Endothelial cell of umbilical vein (primary cell): ENCODE results near the gene GUK1. TPM values are rescaled to one million over a fixed set of nuclear protein-coding genes. Genes with fewer than 3 reads are reported as not detected.
A peak's percentile ranks its signal among the peaks of the same experiment; 100 is the strongest.

Experiments used
- BruUV-seq: library from RNA; stranded (reverse); fragments of 400-500 nt; replicated peaks from 2 replicates; lab custom pipeline; 2021; lab: Mats Ljungman, UMichigan
- CTCF ChIA-PET: fragments of 300-600, 350-600 bp; sonication (Branson Sonifier 250); formaldehyde crosslinking; loops from one replicate; lab custom pipeline; 2021; ENCODE audit warnings: antibody characterized with exemption, inconsistent platforms; lab: Charles Lee
- POLR2A ChIA-PET: fragments of 300-600, 350-600 bp; sonication (Branson Sonifier 250); formaldehyde crosslinking; loops from one replicate; lab custom pipeline; 2021; ENCODE audit warnings: antibody characterized with exemption, inconsistent platforms; lab: Charles Lee
- DNase-seq: peaks from one replicate; pipeline ENCODE4 v3.0.0-alpha.2; 2011; ENCODE audit warnings: low read depth, low spot score
- FAIRE-seq: peaks from 2 replicates; lab custom pipeline; 2011; peaks lifted over from hg19 to GRCh38; lab: Jason Lieb, UNC
- H2AFZ ChIP-seq: 2 replicates; pipeline ENCODE4 v1.6.0; 2012; ENCODE audit warnings: low read depth, low read length, control low read depth, inconsistent platforms
- H3K27ac ChIP-seq: 2 replicates; pipeline ENCODE4 v1.5.1; 2011; ENCODE audit warnings: low read depth, mild to moderate bottlenecking, control low read depth, low read length, moderate library complexity; ENCODE audit not compliant: insufficient read depth
- H3K27me3 ChIP-seq, 2 experiments: 2 replicates each; pipeline versions ENCODE4 v1.6.0 to v1.6.1; 2011; ENCODE audit warnings: low read length in 2 of 2, mixed read lengths in 1 of 2; ENCODE audit not compliant: control insufficient read depth in 2 of 2, insufficient read depth in 2 of 2
- H3K36me3 ChIP-seq, 2 experiments: 2 replicates in 1 of 2; 3 replicates in 1 of 2; pipeline ENCODE4 v1.5.1; 2011; ENCODE audit warnings: low read length in 2 of 2, mild to moderate bottlenecking in 1 of 2, moderate library complexity in 1 of 2; ENCODE audit not compliant: control insufficient read depth in 2 of 2, insufficient read depth in 2 of 2; ENCODE audit errors: extremely low read depth in 1 of 2
- H3K4me1 ChIP-seq: 3 replicates; pipeline ENCODE4 v1.5.1; 2011; ENCODE audit warnings: mild to moderate bottlenecking, low read length; ENCODE audit not compliant: control insufficient read depth, insufficient read depth; ENCODE audit errors: extremely low read depth
- H3K4me2 ChIP-seq: 2 replicates; pipeline ENCODE4 v1.6.1; 2011; ENCODE audit warnings: low read length, control low read depth, mixed read lengths; ENCODE audit not compliant: insufficient read depth
- H3K4me3 ChIP-seq, 3 experiments: fragments of 200-600 bp in 1 of 3; sonication (generic), shearing (Covaris generic) in 1 of 3; replicated peaks in 1 of 3; 2 replicates each; pipeline ENCODE4 v1.5.1; 2011 to 2016; ENCODE audit warnings: control low read depth in 3 of 3, low read length in 3 of 3, mild to moderate bottlenecking in 2 of 3, inconsistent platforms in 1 of 3, low read depth in 1 of 3, moderate library complexity in 1 of 3; ENCODE audit not compliant: insufficient read depth in 1 of 3
- H3K79me2 ChIP-seq: 2 replicates; pipeline ENCODE4 v1.6.0; 2012; ENCODE audit warnings: low read length, inconsistent platforms; ENCODE audit not compliant: control insufficient read depth, insufficient read depth
- H3K9ac ChIP-seq: replicated peaks from 2 replicates; pipeline ENCODE3; 2011; ENCODE audit warnings: low read length, control low read depth; ENCODE audit not compliant: insufficient read depth; ENCODE audit errors: extremely low read depth
- H3K9me1 ChIP-seq: replicated peaks from 3 replicates; pipeline ENCODE4 v1.6.0; 2011; ENCODE audit warnings: mild to moderate bottlenecking, low read length; ENCODE audit not compliant: control insufficient read depth, insufficient read depth; ENCODE audit errors: extremely low read depth
- H3K9me3 ChIP-seq: replicated peaks from 2 replicates; pipeline ENCODE4 v1.5.1; 2012; ENCODE audit warnings: low read length, inconsistent platforms; ENCODE audit not compliant: control insufficient read depth, insufficient read depth
- H4K20me1 ChIP-seq: replicated peaks from 2 replicates; pipeline ENCODE3; 2011; ENCODE audit warnings: mild to moderate bottlenecking, low read length; ENCODE audit not compliant: control insufficient read depth, insufficient read depth; ENCODE audit errors: extremely low read depth
- JUN ChIP-seq: IDR thresholded peaks from 2 replicates; pipeline ENCODE4 v1.6.1; 2011; ENCODE audit warnings: borderline replicate concordance, low read depth; ENCODE audit not compliant: insufficient read length, insufficient read depth
- MAX ChIP-seq: IDR thresholded peaks from 2 replicates; pipeline ENCODE4 v1.6.1; 2011; ENCODE audit not compliant: insufficient read depth, insufficient read length
- POLR2A ChIP-seq: IDR thresholded peaks from 2 replicates; pipeline ENCODE4 v1.6.1; 2012; ENCODE audit warnings: low read depth, mild to moderate bottlenecking, control low read depth, low read length
- POLR2AphosphoS5 ChIP-seq: IDR thresholded peaks from 2 replicates; pipeline ENCODE4 v1.6.1; 2012; ENCODE audit warnings: low read depth, mild to moderate bottlenecking, control low read depth, low read length, moderate library complexity; ENCODE audit not compliant: insufficient read depth
- dilution Hi-C: fragments of 300-500 bp; cut with MboI; formaldehyde crosslinking; loops from one replicate; pipeline ENCODE4 v1.15.0; 2019; ENCODE audit warnings: low sequenced_read_pairs; ENCODE audit not compliant: extremely low pct_ligation_motif_present
- intact Hi-C: fragments of 100-400 bp; cut with micrococcal nuclease; formaldehyde crosslinking; loops from one replicate; pipeline ENCODE4 v1.10.0; 2022
- polyA plus RNA-seq, 4 experiments: library from polyadenylated mRNA; depleted of rRNA in 3 of 4; stranded (reverse) in 3 of 4; unstranded in 1 of 4; fragments of >200 nt; gene quantifications; 2 replicates each; pipeline versions ENCODE4 v1.2.1 to v1.2.3, GENCODE V29; 2011 to 2012; ENCODE audit warnings: missing spikeins in 1 of 4
- total RNA-seq: library from RNA; stranded (reverse); gene quantifications from 2 replicates; pipeline ENCODE4 v1.2.3, GENCODE V29; 2021

GUK1 gene
- total and polyA plus RNA-seq, 2 donors (not counting 3 experiments of a cell fraction or from before 2014, with no cell fraction given): 239 to 742 TPM

DNA sequence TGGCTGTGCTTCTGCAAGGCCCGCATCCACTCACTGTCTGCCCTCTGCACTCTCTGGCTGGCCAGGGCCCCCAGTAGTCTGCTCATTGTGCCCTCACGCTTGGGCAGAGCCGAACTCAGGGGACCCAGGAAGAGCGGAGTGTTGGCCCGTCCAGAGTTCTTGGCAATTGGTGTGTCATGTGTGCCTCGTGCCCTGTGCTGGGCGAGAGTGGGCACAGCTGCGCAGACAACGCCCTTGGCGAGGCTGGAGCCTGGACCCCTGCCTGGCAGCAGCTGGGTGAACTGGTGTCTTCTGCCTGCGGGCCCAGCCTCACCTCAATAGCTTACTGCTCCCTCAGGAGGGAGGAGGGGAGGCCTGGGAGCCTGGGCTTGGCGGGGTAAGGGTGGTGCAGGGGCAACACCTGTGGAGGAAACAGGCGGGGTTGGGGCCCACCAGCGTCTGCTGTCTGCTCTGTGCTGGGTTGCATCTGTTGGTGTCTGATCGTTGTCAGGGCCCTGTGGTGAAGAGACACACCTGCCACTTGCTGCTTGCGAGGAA lies 2.1 kb downstream of the GUK1 start:
- ChIA-PET POLR2A (interaction anchor here (0.7 to 1.7 kb wide), 2 partner anchors 23 to 24 kb away, joined by 3 to 4 read pairs; partner anchors contain the start of gene IBA57), CTCF (interaction anchor here (0.9 to 3.5 kb wide), 3 partner anchors 11 to 143 kb away, joined by 5 to 12 read pairs (median 7); partner anchors contain the start of gene IBA57)
- H3K4me2 ChIP-seq: peak overlapping the region; percentile 93
- H3K9me1 ChIP-seq: no peaks in the 10 kb centered on the region
- no peak for TF ChIP-seq MAX
- TF ChIP-seq POLR2AphosphoS5: no peak
- TF ChIP-seq JUN: no peak
- intact Hi-C loops (no loop called here), dilution Hi-C loops (no loop called here)
- H3K4me3 ChIP-seq: peak overlapping the region in 1 of 3 experiments; percentile 77
- DNase-seq (no peak), FAIRE-seq (no peak)
- peaks cover 18% of the 10 kb centered on the region for H3K4me1 ChIP-seq
- no peaks in the 10 kb centered on the region for H4K20me1 ChIP-seq
- H2AFZ ChIP-seq: no peak overlapping the region
- BruUV-seq: no TSS peak
- no peak overlapping the region for H3K27ac ChIP-seq
- H3K27me3 ChIP-seq: peaks cover 1 to 2% of the 10 kb centered on the region in 2 experiments
- no peaks in the 10 kb centered on the region for H3K9me3 ChIP-seq
- no peak overlapping the region for H3K9ac ChIP-seq
- peaks cover 67% of the 10 kb centered on the region for H3K79me2 ChIP-seq
- H3K36me3 ChIP-seq: peaks cover 0 to 12% of the 10 kb centered on the region in 2 experiments

GRCh38 chr1:228142701-228143136 lies 2.6 kb downstream of the GUK1 start:
- no peaks in the 10 kb centered on the region for H3K27me3 ChIP-seq
- no peaks in the 10 kb centered on the region for H3K9me1 ChIP-seq
- peaks cover 18% of the 10 kb centered on the region for H3K4me1 ChIP-seq
- H3K9me3 ChIP-seq: no peaks in the 10 kb centered on the region
- H3K27ac ChIP-seq: no peak overlapping the region
- H3K9ac ChIP-seq: no peak overlapping the region
- CTCF ChIA-PET: interaction anchor here (0.9 to 3.5 kb wide), 2 partner anchors 12 to 23 kb away, joined by 5 to 12 read pairs; partner anchors contain the start of gene IBA57
- TF ChIP-seq POLR2AphosphoS5: no peak
- TF ChIP-seq POLR2A: no peak
- TF ChIP-seq MAX: no peak
- H3K4me3 ChIP-seq: no peak overlapping the region
- dilution Hi-C loops: no loop called here
- H3K36me3 ChIP-seq: peaks cover 0 to 16% of the 10 kb centered on the region in 2 experiments
- FAIRE-seq (no peak), DNase-seq (no peak)
- no peak overlapping the region for H2AFZ ChIP-seq
- no peaks in the 10 kb centered on the region for H4K20me1 ChIP-seq
- BruUV-seq: no TSS peak
- POLR2A ChIA-PET: interaction anchor here (0.7 to 1.7 kb wide), 2 partner anchors 22 to 24 kb away, joined by 3 to 4 read pairs; partner anchors contain the start of gene IBA57
- H3K4me2 ChIP-seq: no peak overlapping the region
- H3K79me2 ChIP-seq: peaks cover 68% of the 10 kb centered on the region
- intact Hi-C loops: no loop called here
